ENCODE measurements around the gene CEACAM20. TPM values are rescaled to one million over a fixed set of nuclear protein-coding genes. Genes with fewer than 3 reads are reported as not detected.

CEACAM20 gene
- total RNA-seq, 1 experiment from 2014 or later: not detected

DNA sequence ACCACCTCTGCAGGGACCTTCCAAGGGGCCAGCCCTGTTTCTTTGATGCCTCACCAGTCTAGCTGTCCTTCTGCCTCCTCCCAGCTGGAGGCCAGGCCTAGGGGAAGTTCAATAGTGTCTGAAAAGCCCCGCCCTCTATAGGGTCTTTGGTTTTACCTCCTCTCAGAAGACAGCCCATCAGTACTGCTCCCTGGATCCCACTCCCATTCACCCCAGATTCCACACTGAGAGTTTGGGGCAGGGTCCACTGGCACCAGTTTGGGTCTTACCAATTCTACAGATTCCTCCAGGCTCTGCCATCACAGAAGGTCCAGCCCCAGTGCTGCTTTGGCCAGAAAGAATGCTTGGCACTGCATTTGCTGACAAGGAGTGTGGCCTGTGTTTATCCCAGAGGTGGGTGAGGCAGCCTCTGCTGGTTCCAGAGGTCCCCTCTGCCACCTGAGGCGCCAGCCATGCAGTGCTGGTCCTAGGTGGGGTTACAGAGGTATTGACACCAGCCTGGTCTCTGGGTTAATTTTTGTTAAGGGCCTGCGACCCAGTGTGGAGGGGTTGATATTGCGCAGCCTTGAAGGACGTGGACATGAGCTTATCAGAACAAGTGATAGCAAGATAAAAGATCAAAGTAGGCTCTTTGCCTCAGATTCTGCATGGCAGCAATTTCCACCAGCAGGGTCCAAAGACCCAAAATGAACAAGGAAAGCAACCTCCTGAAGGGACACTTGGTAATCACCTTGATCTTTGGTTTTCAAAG lies 42.5 kb upstream of the CEACAM20 start:
- Mint-ChIP-seq H3K36me3 (ENCODE audit: insufficient read depth, unreplicated experiment) (no peaks in the 10 kb centered on the region), H3K4me3 (ENCODE audit: unreplicated experiment) (no peak overlapping the region), H3K27me3 (ENCODE audit: insufficient read depth, unreplicated experiment) (peaks cover 21% of the 10 kb centered on the region), H3K4me1 (ENCODE audit: insufficient read depth, unreplicated experiment) (peaks cover 3% of the 10 kb centered on the region), H3K9me3 (ENCODE audit: unreplicated experiment) (no peaks in the 10 kb centered on the region), H3K27ac (ENCODE audit: low read depth, unreplicated experiment) (no peak overlapping the region)
- POLR2A ChIA-PET: no interaction called here
- no peak for DNase-seq (ENCODE audit: unreplicated experiment)
- CTCF ChIA-PET: interaction anchor here (0.6 to 3.0 kb wide), 29 partner anchors 8 to 482 kb away, joined by 3 to 44 read pairs (median 6); partner anchors contain the start of genes IGSF23 and PVR
- intact Hi-C loops (cut with micrococcal nuclease): loop anchor here (1.0 to 2.0 kb wide), 2 partner anchors 198 to 379 kb away; no protein-coding TSS in a partner anchor
- TF ChIP-seq, protein P1, sequence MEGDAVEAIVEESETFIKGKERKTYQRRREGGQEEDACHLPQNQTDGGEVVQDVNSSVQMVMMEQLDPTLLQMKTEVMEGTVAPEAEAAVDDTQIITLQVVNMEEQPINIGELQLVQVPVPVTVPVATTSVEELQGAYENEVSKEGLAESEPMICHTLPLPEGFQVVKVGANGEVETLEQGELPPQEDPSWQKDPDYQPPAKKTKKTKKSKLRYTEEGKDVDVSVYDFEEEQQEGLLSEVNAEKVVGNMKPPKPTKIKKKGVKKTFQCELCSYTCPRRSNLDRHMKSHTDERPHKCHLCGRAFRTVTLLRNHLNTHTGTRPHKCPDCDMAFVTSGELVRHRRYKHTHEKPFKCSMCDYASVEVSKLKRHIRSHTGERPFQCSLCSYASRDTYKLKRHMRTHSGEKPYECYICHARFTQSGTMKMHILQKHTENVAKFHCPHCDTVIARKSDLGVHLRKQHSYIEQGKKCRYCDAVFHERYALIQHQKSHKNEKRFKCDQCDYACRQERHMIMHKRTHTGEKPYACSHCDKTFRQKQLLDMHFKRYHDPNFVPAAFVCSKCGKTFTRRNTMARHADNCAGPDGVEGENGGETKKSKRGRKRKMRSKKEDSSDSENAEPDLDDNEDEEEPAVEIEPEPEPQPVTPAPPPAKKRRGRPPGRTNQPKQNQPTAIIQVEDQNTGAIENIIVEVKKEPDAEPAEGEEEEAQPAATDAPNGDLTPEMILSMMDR (IDR thresholded peaks at IDR 0.05; ENCODE audit: unreplicated experiment): no peak
- no TSS peak for BruUV-seq (replicated peaks)

DNA sequence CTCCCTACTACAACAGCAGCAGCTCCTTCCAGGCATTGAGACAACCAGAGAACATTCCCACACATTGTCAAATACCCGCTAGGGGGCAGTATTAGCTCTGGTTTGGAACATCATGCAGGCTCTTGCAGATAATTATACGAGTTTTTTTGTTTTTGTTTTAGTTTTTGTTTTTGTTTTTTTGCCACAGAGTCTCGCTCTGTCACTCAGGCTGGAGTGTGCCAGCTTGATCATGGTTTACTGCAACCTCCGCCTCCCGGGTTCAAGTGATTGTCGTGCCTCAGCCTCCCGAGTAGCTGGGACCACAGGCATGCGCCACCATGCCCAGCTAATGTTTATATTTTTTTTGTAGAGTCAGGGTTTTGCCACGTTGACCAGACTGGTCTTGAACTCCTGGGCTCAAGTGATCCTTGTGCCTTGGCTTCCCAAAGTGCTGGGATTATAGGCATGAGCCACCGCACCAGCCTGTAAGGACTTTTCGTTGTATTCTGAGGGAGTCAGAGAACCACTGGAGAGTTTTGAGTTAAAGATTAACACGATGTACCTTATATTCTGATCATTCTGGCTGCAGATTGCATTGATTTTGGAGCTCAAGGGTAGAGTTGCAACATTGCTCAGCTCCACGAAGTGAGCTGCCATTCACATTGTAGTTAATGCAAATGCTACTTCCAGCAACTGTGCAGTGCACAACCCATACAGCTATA lies 41.7 kb upstream of the CEACAM20 start:
- ChIA-PET CTCF (interaction anchor here (0.6 to 3.0 kb wide), 48 partner anchors 9 to 903 kb away, joined by 3 to 44 read pairs (median 4); partner anchors contain the start of gene PVR), POLR2A (interaction anchor here (0.7 to 1.2 kb wide), 4 partner anchors 72 to 83 kb away, joined by 3 to 4 read pairs (median 4); no protein-coding TSS in a partner anchor)
- TF ChIP-seq, protein P1 (IDR thresholded peaks at IDR 0.05; ENCODE audit: unreplicated experiment): peak; percentile 78
- no TSS peak for BruUV-seq (replicated peaks)
- intact Hi-C loops (cut with micrococcal nuclease): loop anchor here (1.0 to 2.0 kb wide), 2 partner anchors 199 to 380 kb away; no protein-coding TSS in a partner anchor
- Mint-ChIP-seq H3K9me3 (ENCODE audit: unreplicated experiment) (no peaks in the 10 kb centered on the region), H3K27me3 (ENCODE audit: insufficient read depth, unreplicated experiment) (peaks cover 30% of the 10 kb centered on the region), H3K4me3 (ENCODE audit: unreplicated experiment) (no peak overlapping the region), H3K36me3 (ENCODE audit: insufficient read depth, unreplicated experiment) (no peaks in the 10 kb centered on the region), H3K27ac (ENCODE audit: low read depth, unreplicated experiment) (no peak overlapping the region), H3K4me1 (ENCODE audit: insufficient read depth, unreplicated experiment) (peaks cover 6% of the 10 kb centered on the region)
- DNase-seq (ENCODE audit: unreplicated experiment): peak; percentile 90

DNA sequence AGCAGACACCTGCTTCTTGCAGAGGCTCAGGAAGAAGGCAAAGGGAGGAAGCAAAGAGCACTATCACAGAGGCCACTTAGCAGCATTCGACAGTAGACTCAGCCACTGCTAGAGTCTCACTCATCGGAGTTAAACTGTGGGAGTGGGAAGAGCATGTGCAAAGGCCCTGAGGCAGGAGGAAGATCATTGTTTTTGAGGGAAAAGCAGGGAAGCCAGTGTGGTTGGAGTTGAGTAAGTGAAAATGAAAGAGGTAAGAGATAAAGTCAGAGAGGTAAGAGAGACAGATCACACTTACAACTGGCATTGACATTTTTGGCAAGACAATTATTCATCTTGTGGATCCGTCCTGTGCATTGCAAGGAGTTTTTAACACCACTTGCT lies 41.1 kb upstream of the CEACAM20 start:
- Mint-ChIP-seq H3K27ac (ENCODE audit: low read depth, unreplicated experiment) (no peak overlapping the region), H3K36me3 (ENCODE audit: insufficient read depth, unreplicated experiment) (no peaks in the 10 kb centered on the region), H3K27me3 (ENCODE audit: insufficient read depth, unreplicated experiment) (peaks cover 35% of the 10 kb centered on the region), H3K4me1 (ENCODE audit: insufficient read depth, unreplicated experiment) (peaks cover 6% of the 10 kb centered on the region), H3K4me3 (ENCODE audit: unreplicated experiment) (no peak overlapping the region), H3K9me3 (ENCODE audit: unreplicated experiment) (no peaks in the 10 kb centered on the region)
- intact Hi-C loops (cut with micrococcal nuclease): loop anchor here (2.0 kb wide), 1 partner anchor 380 kb away; no protein-coding TSS in a partner anchor
- ChIA-PET POLR2A (interaction anchor here (0.7 to 1.2 kb wide), 4 partner anchors 72 to 84 kb away, joined by 3 to 4 read pairs (median 4); no protein-coding TSS in a partner anchor), CTCF (interaction anchor here (0.6 to 3.0 kb wide), 39 partner anchors 14 to 902 kb away, joined by 3 to 44 read pairs (median 5); partner anchors contain the start of gene PVR)
- TF ChIP-seq, protein P1 (IDR thresholded peaks at IDR 0.05; ENCODE audit: unreplicated experiment): no peak
- BruUV-seq (replicated peaks): no TSS peak
- DNase-seq (ENCODE audit: unreplicated experiment): no peak

DNA sequence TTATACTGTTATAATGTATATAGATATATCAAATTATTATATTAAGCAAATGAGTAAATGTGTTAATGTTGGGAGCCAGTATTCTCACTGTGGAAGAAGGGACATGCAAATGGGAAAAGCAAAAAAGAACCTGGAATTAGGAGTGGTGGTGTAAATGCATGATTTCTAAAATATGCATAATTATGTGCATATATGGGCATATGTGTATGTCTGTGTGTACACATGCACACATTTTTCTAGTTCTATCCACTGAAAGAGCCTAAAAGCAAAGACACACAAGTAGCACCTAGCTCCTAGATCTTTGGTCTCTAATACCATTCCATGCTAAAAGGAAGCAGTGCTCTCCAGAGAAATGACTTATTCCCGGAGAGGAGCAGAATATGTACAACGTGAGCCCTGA lies 38.3 kb upstream of the CEACAM20 start:
- peaks cover 6% of the 10 kb centered on the region for H3K4me1 Mint-ChIP-seq (ENCODE audit: insufficient read depth, unreplicated experiment)
- H3K27me3 Mint-ChIP-seq (ENCODE audit: insufficient read depth, unreplicated experiment): peaks cover 42% of the 10 kb centered on the region
- intact Hi-C loops (cut with micrococcal nuclease): no loop called here
- DNase-seq (ENCODE audit: unreplicated experiment): no peak
- CTCF ChIA-PET: interaction anchor here (0.5 to 1.2 kb wide), 3 partner anchors 56 to 300 kb away, joined by 3 to 4 read pairs (median 3); no protein-coding TSS in a partner anchor
- POLR2A ChIA-PET: no interaction called here
- BruUV-seq (replicated peaks): no TSS peak
- no peak overlapping the region for H3K27ac Mint-ChIP-seq (ENCODE audit: low read depth, unreplicated experiment)
- H3K36me3 Mint-ChIP-seq (ENCODE audit: insufficient read depth, unreplicated experiment): no peaks in the 10 kb centered on the region
- TF ChIP-seq, protein P1 (IDR thresholded peaks at IDR 0.05; ENCODE audit: unreplicated experiment): no peak
- H3K9me3 Mint-ChIP-seq (ENCODE audit: unreplicated experiment): no peaks in the 10 kb centered on the region
- no peak overlapping the region for H3K4me3 Mint-ChIP-seq (ENCODE audit: unreplicated experiment)

Data from MCF 10A (cell line).